A549 (cell line): Measurements from ENCODE around the gene PIP5KL1. TPM values are rescaled to one million over a fixed set of nuclear protein-coding genes. Genes with fewer than 3 reads are reported as not detected.

ENCODE experiments used
- ATAC-seq, 2 experiments: fragments of 200-7000 bp in 1 of 2; fragments of >200 bp in 1 of 2; cut with Nextera tagmentation in 1 of 2; cut with Tn5 transposase in 1 of 2; 3 replicates each; pipeline versions ENCODE4 v1.8.0 to v1.9.1; 2018 to 2020; ENCODE audit warnings: mild to moderate bottlenecking in 1 of 2, moderate library complexity in 1 of 2
- CTCF ChIA-PET: fragments of 300-600 bp; sonication (Branson Sonifier 250); formaldehyde crosslinking; extraction: SDS; loops from one replicate; lab custom pipeline; 2021; ENCODE audit warnings: antibody characterized with exemption, inconsistent platforms; lab: Yijun Ruan, JAX
- POLR2A ChIA-PET: fragments of 350-600 bp; formaldehyde crosslinking; extraction: SDS; loops from one replicate; lab custom pipeline; 2021; ENCODE audit warnings: antibody characterized with exemption, inconsistent platforms; lab: Yijun Ruan, JAX
- DNase-seq, 2 experiments: peaks; one replicate each; pipeline versions ENCODE4 v3.0.0 to v3.0.0-alpha.2; 2011 to 2016; ENCODE audit warnings: low read depth in 1 of 2, low spot score in 1 of 2
- FAIRE-seq: peaks from 2 replicates; lab custom pipeline; 2011; peaks lifted over from hg19 to GRCh38; lab: Jason Lieb, UNC
- H3K27ac ChIP-seq, 2 experiments: fragments of >200 bp; sonication (Bioruptor Twin); formaldehyde crosslinking; 3 replicates each; pipeline ENCODE4 v1.5.1; 2016 to 2017
- H3K4me1 ChIP-seq: fragments of >200 bp; sonication (Bioruptor Twin); formaldehyde crosslinking; 3 replicates; pipeline ENCODE4 v1.6.1; 2016
- H3K4me2 ChIP-seq: fragments of >200 bp; sonication (Bioruptor Twin); formaldehyde crosslinking; 3 replicates; pipeline ENCODE4 v1.6.1; 2016
- H3K4me3 ChIP-seq: fragments of >200 bp; sonication (Bioruptor Twin); formaldehyde crosslinking; 3 replicates; pipeline ENCODE4 v1.5.1; 2016
- H3K9me3 ChIP-seq: fragments of >200 bp; sonication (Bioruptor Twin); formaldehyde crosslinking; 3 replicates; pipeline ENCODE4 v1.6.1; 2016
- CBX8 ChIP-seq: fragments of 200-600 bp; sonication (generic); IDR thresholded peaks from 2 replicates; pipeline ENCODE4 v1.6.1; 2016
- E2F6 ChIP-seq: IDR thresholded peaks from 2 replicates; pipeline ENCODE4 v1.6.1; 2012; ENCODE audit warnings: low read depth, borderline replicate concordance
- EHF ChIP-seq: fragments of 250-450 bp; sonication (Bioruptor Pico); IDR thresholded peaks from 2 replicates; pipeline ENCODE4 v1.5.0; 2020; ENCODE audit warnings: mild to moderate bottlenecking
- EHMT2 ChIP-seq: fragments of 200-600 bp; sonication (generic); IDR thresholded peaks from 2 replicates; pipeline ENCODE4 v1.6.1; 2016; ENCODE audit warnings: antibody characterized with exemption, low read depth, mild to moderate bottlenecking, moderate library complexity
- FOSB ChIP-seq: fragments of 250-450 bp; sonication (Bioruptor Pico); IDR thresholded peaks from 2 replicates; pipeline ENCODE4 v1.5.0; 2020; ENCODE audit warnings: mild to moderate bottlenecking, moderate library complexity
- FOSL2 ChIP-seq, 2 experiments: fragments of 450-650 bp in 1 of 2; fragments of >200 bp in 1 of 2; sonication (Bioruptor Twin) in 1 of 2; formaldehyde crosslinking; IDR thresholded peaks; 2 replicates each; pipeline versions ENCODE4 v1.5.0 to v1.6.1; 2016 to 2020; ENCODE audit warnings: mild to moderate bottlenecking in 1 of 2, moderate library complexity in 1 of 2
- FOXS1 ChIP-seq: fragments of 250-450 bp; sonication (Bioruptor Pico); IDR thresholded peaks from 2 replicates; pipeline ENCODE4 v1.5.0; 2020; ENCODE audit warnings: mild to moderate bottlenecking, moderate library complexity
- GATA3 ChIP-seq: IDR thresholded peaks from 2 replicates; pipeline ENCODE4 v1.6.1; 2012; ENCODE audit warnings: borderline replicate concordance
- MAZ ChIP-seq: fragments of 150-350 bp; IDR thresholded peaks from 2 replicates; pipeline ENCODE4 v1.6.1; 2014; ENCODE audit warnings: antibody characterized with exemption, low read depth, low read length, borderline replicate concordance
- NFE2L2 ChIP-seq: fragments of 150-350 bp; conservative IDR thresholded peaks from 2 replicates; pipeline ENCODE4 v1.6.1; 2014; ENCODE audit warnings: low read length
- PHF8 ChIP-seq: fragments of 200-600 bp; sonication (generic); IDR thresholded peaks from 2 replicates; pipeline ENCODE4 v1.6.1; 2016; ENCODE audit warnings: low read depth, mild to moderate bottlenecking, antibody characterized with exemption, moderate library complexity, borderline replicate concordance
- RAD21 ChIP-seq, 2 experiments: fragments of >200 bp in 1 of 2; sonication (Bioruptor Twin) in 1 of 2; formaldehyde crosslinking in 1 of 2; IDR thresholded peaks in 1 of 2; conservative IDR thresholded peaks in 1 of 2; 2 replicates in 1 of 2; 3 replicates in 1 of 2; pipeline ENCODE4 v1.6.1; 2012 to 2018; ENCODE audit warnings: inconsistent platforms in 1 of 2
- RARB ChIP-seq: fragments of 250-450 bp; sonication (Bioruptor Pico); IDR thresholded peaks from 2 replicates; pipeline ENCODE4 v1.8.0; 2021; ENCODE audit warnings: mild to moderate bottlenecking, moderate library complexity
- RCOR1 ChIP-seq: fragments of 150-350 bp; IDR thresholded peaks from 2 replicates; pipeline ENCODE4 v1.6.1; 2014; ENCODE audit warnings: antibody characterized with exemption, low read length, low read depth
- REST ChIP-seq: fragments of 200-600 bp; sonication (generic); IDR thresholded peaks from 2 replicates; pipeline ENCODE4 v1.6.1; 2016; ENCODE audit warnings: antibody characterized with exemption, mild to moderate bottlenecking, moderate library complexity
- RFX5 ChIP-seq: fragments of 450-650 bp; IDR thresholded peaks from 2 replicates; pipeline ENCODE4 v1.7.1; 2014; ENCODE audit warnings: antibody characterized with exemption, mild to moderate bottlenecking, moderate library complexity
- ZC3H11A ChIP-seq: fragments of 450-650 bp; IDR thresholded peaks from 2 replicates; pipeline ENCODE4 v1.6.1; 2014; ENCODE audit warnings: antibody characterized with exemption, mild to moderate bottlenecking
- ZFP36 ChIP-seq: fragments of 450-650 bp; IDR thresholded peaks from 2 replicates; pipeline ENCODE4 v1.6.1; 2014; ENCODE audit warnings: borderline replicate concordance; ENCODE audit not compliant: partially characterized antibody
- ZNF302 ChIP-seq: fragments of 250-450 bp; sonication (Bioruptor Pico); IDR thresholded peaks from 2 replicates; pipeline ENCODE4 v1.9.0; 2021; ENCODE audit warnings: inconsistent platforms, mild to moderate bottlenecking, moderate library complexity
- ZSCAN20 ChIP-seq: fragments of 250-450 bp; sonication (Bioruptor Pico); IDR thresholded peaks from 2 replicates; pipeline ENCODE4 v1.8.0; 2022; ENCODE audit warnings: mild to moderate bottlenecking, moderate library complexity
- WGBS: methylation state at CpG from one replicate; pipeline ENCODE4 v1.1.6; 2017; ENCODE audit errors: missing lambda C conversion rate; 5-methylcytosine and 5-hydroxymethylcytosine counted together
- polyA plus RNA-seq, 4 experiments: library from polyadenylated mRNA; depleted of rRNA in 3 of 4; stranded (reverse); fragments of >200 nt; fragmentation: RNase III in 1 of 4; extraction: RNeasy Plus Mini Kit Qiagen cat#74134 plus additional on column Dnase treatment in 1 of 4; gene quantifications; 2 replicates in 3 of 4; 3 replicates in 1 of 4; pipeline ENCODE4 v1.2.3, GENCODE V29; 2011 to 2017
- TF ChIP-seq, protein P1 (sequence below): fragments of >200 bp; sonication (Bioruptor Twin); formaldehyde crosslinking; IDR thresholded peaks from 2 replicates; pipeline ENCODE4 v1.6.1; 2016
- TF ChIP-seq, protein P2 (sequence below): fragments of 250-450 bp; sonication (Bioruptor Pico); IDR thresholded peaks from 2 replicates; pipeline ENCODE4 v1.5.0; 2020; ENCODE audit warnings: low read depth, mild to moderate bottlenecking, moderate library complexity

The PIP5KL1 gene
- polyA plus RNA-seq, 2 of the 4 experiments (the other 2 are of a cell fraction): 2.4 to 2.5 TPM

GRCh38 chr9:127972236-127972871 lies 41.8 kb upstream of the PIP5KL1 start:
- DNase-seq (no peak), ATAC-seq (no peak), FAIRE-seq (no peak)
- Histone ChIP-seq H3K4me3 (no peak overlapping the region), H3K4me1 (peaks cover 100% of the 10 kb centered on the region), H3K4me2 (peak overlapping the region; percentile 98), H3K27ac (peak overlapping the region; percentile 89 to 98), H3K9me3 (no peaks in the 10 kb centered on the region)
- no peak for TF ChIP-seq RAD21 (conservative IDR thresholded peaks at IDR 0.05 in 1 of 2, IDR thresholded peaks at IDR 0.05 in 1 of 2)
- TF ChIP-seq EHMT2: no peak
- TF ChIP-seq ZC3H11A: no peak
- TF ChIP-seq RCOR1: no peak
- TF ChIP-seq ZNF302 (CRISPR knock-in tag): no peak
- no peak for TF ChIP-seq RARB
- no peak for TF ChIP-seq FOSB
- TF ChIP-seq, protein P1, sequence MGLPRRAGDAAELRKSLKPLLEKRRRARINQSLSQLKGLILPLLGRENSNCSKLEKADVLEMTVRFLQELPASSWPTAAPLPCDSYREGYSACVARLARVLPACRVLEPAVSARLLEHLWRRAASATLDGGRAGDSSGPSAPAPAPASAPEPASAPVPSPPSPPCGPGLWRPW: no peak
- TF ChIP-seq NFE2L2: no peak
- no peak for TF ChIP-seq FOSL2 (IDR thresholded peaks at IDR 0.05)
- no peak for TF ChIP-seq FOSL2 (CRISPR knock-in tag; IDR thresholded peaks at IDR 0.05)
- no peak for TF ChIP-seq ZSCAN20 (CRISPR knock-in tag)
- TF ChIP-seq PHF8: no peak
- no peak for TF ChIP-seq EHF (CRISPR knock-in tag)
- no peak for TF ChIP-seq GATA3
- TF ChIP-seq, protein P2, sequence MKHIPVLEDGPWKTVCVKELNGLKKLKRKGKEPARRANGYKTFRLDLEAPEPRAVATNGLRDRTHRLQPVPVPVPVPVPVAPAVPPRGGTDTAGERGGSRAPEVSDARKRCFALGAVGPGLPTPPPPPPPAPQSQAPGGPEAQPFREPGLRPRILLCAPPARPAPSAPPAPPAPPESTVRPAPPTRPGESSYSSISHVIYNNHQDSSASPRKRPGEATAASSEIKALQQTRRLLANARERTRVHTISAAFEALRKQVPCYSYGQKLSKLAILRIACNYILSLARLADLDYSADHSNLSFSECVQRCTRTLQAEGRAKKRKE (CRISPR knock-in tag): no peak
- no peak for TF ChIP-seq CBX8
- POLR2A ChIA-PET: no interaction called here
- 83% methylated on average over 10 of the region's 12 CpGs for WGBS
- CTCF ChIA-PET: interaction anchor here (1.5 to 17.9 kb wide), 6 partner anchors 16 to 145 kb away, joined by 3 to 173 read pairs (median 30); no protein-coding TSS in a partner anchor

- H3K4me1 ChIP-seq: peaks cover 100% of the 10 kb centered on the region
- DNase-seq (no peak), ATAC-seq (no peak)
- no peak overlapping the region for H3K4me3 ChIP-seq
- no peaks in the 10 kb centered on the region for H3K9me3 ChIP-seq
- peak overlapping the region; percentile 89 to 98 for H3K27ac ChIP-seq
- WGBS: 66% methylated on average over 14 of the region's 20 CpGs
- POLR2A ChIA-PET: no interaction called here
- TF ChIP-seq ZFP36 (peak; percentile 94), FOXS1 (CRISPR knock-in tag) (no peak)
- TF ChIP-seq, all 56 proteins: peak for 1
- CTCF ChIA-PET: interaction anchor here (1.5 to 17.9 kb wide), 6 partner anchors 8 to 146 kb away, joined by 3 to 173 read pairs (median 5); no protein-coding TSS in a partner anchor
- peak overlapping the region; percentile 98 for H3K4me2 ChIP-seq
- no peak for FAIRE-seq
These were observed 41.0 kb upstream of the PIP5KL1 start for GRCh38 chr9:127971357-127972235.

GRCh38 chr9:127970401-127971313 lies 40.1 kb upstream of the PIP5KL1 start:
- Histone ChIP-seq H3K4me3 (no peak overlapping the region), H3K27ac (peak overlapping the region; percentile 89 to 98), H3K4me2 (peak overlapping the region; percentile 98), H3K9me3 (no peaks in the 10 kb centered on the region), H3K4me1 (peaks cover 100% of the 10 kb centered on the region)
- POLR2A ChIA-PET: no interaction called here
- TF ChIP-seq MAZ (no peak), RAD21 (conservative IDR thresholded peaks at IDR 0.05 in 1 of 2, IDR thresholded peaks at IDR 0.05 in 1 of 2) (no peak), EHMT2 (no peak), RFX5 (no peak), E2F6 (no peak), FOSL2 (IDR thresholded peaks at IDR 0.05) (no peak), FOSL2 (CRISPR knock-in tag; IDR thresholded peaks at IDR 0.05) (no peak), REST (no peak)
- ATAC-seq (peak in 1 of 2 experiments; percentile 7; a peak in 1 of 6 replicates), FAIRE-seq (no peak), DNase-seq (no peak)
- WGBS: 57% methylated on average over 16 of the region's 16 CpGs
- CTCF ChIA-PET: interaction anchor here (1.1 to 17.9 kb wide), 6 partner anchors 9 to 147 kb away, joined by 3 to 173 read pairs (median 5); no protein-coding TSS in a partner anchor
